ENCODE measurements around the gene LILRA2. TPM values are rescaled to one million over a fixed set of nuclear protein-coding genes. Genes with fewer than 3 reads are reported as not detected.

Gene LILRA2
- total and polyA plus RNA-seq, 10 of the 15 experiments (the other 5 are each of a cell fraction or from before 2014, with no cell fraction given): 0.16 to 1.8 (median 0.43) TPM

DNA sequence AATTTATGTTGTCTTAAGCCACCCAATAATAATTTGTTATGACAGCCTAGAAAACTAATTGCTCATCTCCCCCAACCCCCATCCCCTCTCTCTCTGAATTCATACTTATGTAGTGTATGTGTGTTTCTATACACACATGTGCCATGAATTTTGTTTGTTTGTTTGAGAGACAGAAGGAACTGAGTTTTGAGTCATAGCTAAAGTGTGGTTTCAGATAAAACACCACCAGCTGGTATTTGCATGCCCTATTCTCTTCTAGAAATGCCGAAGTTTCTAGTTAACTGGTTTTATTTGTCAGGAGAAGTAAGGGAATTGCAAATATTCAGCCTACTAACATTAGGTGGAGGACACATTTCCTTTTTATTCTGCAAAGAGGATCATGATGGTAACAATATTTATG lies 17.4 kb upstream of the LILRA2 start:
- Histone ChIP-seq H3K27ac (ENCODE audit: control insufficient read depth, insufficient read depth) (no peak overlapping the region), H3K9me3 (replicated peaks; ENCODE audit: control insufficient read depth, insufficient read depth, low read length) (no peaks in the 10 kb centered on the region), H2AFZ (ENCODE audit: control insufficient read depth, low read depth, low read length) (no peak overlapping the region), H3K79me2 (ENCODE audit: control insufficient read depth, insufficient read depth, low read length) (no peaks in the 10 kb centered on the region), H4K20me1 (ENCODE audit: control insufficient read depth, insufficient read depth) (no peaks in the 10 kb centered on the region), H3K27me3 (replicated peaks in 1 of 2; ENCODE audit: control insufficient read depth in 2 of 2, insufficient read depth in 2 of 2, low read length in 1 of 2) (no peaks in the 10 kb centered on the region; a peak in 1 of 4 replicates), H3K9ac (ENCODE audit: control insufficient read depth, insufficient read depth, low read length) (no peak overlapping the region), H3K4me3 (no peak overlapping the region), H3K36me3 (ENCODE audit: control insufficient read depth in 2 of 2, insufficient read depth in 2 of 2, low read length in 1 of 2) (no peaks in the 10 kb centered on the region), H3K4me2 (ENCODE audit: control insufficient read depth, insufficient read depth) (peak overlapping the region; percentile 27; the same call in 1 of the 2 replicates), H3K4me1 (ENCODE audit: control insufficient read depth, insufficient read depth, low read length) (peaks cover 21% of the 10 kb centered on the region)
- 0% methylated on average over 1 of the region's 1 CpG for WGBS (ENCODE audit: insufficient coverage, insufficient replicate concordance, low lambda C conversion rate, missing lambda C conversion rate)
- DNase-seq (ENCODE audit: low read depth, low spot score) (no peak), ATAC-seq (peak; percentile 71), FAIRE-seq (no peak)
- intact Hi-C loops (cut with micrococcal nuclease; ENCODE audit: unreplicated experiment): no loop called here
- BruUV-seq (replicated peaks): no TSS peak
- in situ Hi-C loops (cut with MboI): no loop called here
- POLR2A ChIA-PET: interaction anchor here (0.8 to 1.1 kb wide), 2 partner anchors 37 to 63 kb away, joined by 3 to 4 read pairs; no protein-coding TSS in a partner anchor
- SMC1A ChIA-PET (ENCODE audit: uncharacterized antibody, unreplicated experiment): interaction anchor here (1.0 to 1.7 kb wide), 5 partner anchors 23 to 62 kb away, joined by 3 to 6 read pairs (median 3); no protein-coding TSS in a partner anchor
- RAD21 ChIA-PET (ENCODE audit: unreplicated experiment): interaction anchor here (1.2 kb wide), 1 partner anchor 38 kb away, joined by 3 read pairs; no protein-coding TSS in a partner anchor
- CTCF ChIA-PET: interaction anchor here (1.0 to 2.0 kb wide), 4 partner anchors 10 to 77 kb away, joined by 3 to 5 read pairs (median 4); no protein-coding TSS in a partner anchor
- TF ChIP-seq RBBP5 (conservative IDR thresholded peaks at IDR 0.05) (no peak), TBL1XR1 (IDR thresholded peaks at IDR 0.05; ENCODE audit: low read depth, low read length) (no peak), EP300 (IDR thresholded peaks at IDR 0.05; ENCODE audit: borderline replicate concordance in 1 of 2, control insufficient read depth in 1 of 2, low read depth in 2 of 2, low read length in 2 of 2) (peak in 1 of 2 experiments; percentile 56; a peak in 1 of 4 replicates), RUNX3 (IDR thresholded peaks at IDR 0.05; ENCODE audit: low read length) (peak; percentile 74), IRF4 (IDR thresholded peaks at IDR 0.05; ENCODE audit: low read depth, low read length) (peak; percentile 65; the same call in 1 of the 2 replicates), FOXM1 (IDR thresholded peaks at IDR 0.05; ENCODE audit: low read depth, low read length) (no peak), BCL11A (IDR thresholded peaks at IDR 0.05; ENCODE audit: low read depth, low read length) (0 out of 2 replicates have a peak, but pooled peaks have one; percentile 16), ESRRA (IDR thresholded peaks at IDR 0.05; ENCODE audit: low read length) (no peak), EGR1 (IDR thresholded peaks at IDR 0.05; ENCODE audit: borderline replicate concordance in 1 of 2, low read depth in 2 of 2, low read length in 2 of 2) (no peak), JUNB (IDR thresholded peaks at IDR 0.05) (peak; percentile 61), TAF1 (IDR thresholded peaks at IDR 0.05; ENCODE audit: borderline replicate concordance, low read depth, low read length) (no peak), PBX3 (IDR thresholded peaks at IDR 0.05; ENCODE audit: insufficient replicate concordance, low read depth, low read length) (no peak), BHLHE40 (IDR thresholded peaks at IDR 0.05; ENCODE audit: borderline replicate concordance in 1 of 2, low read depth in 2 of 2, low read length in 1 of 2) (peak; percentile 36 to 43; a peak in 1 of 4 replicates), POU2F2 (IDR thresholded peaks at IDR 0.05; ENCODE audit: borderline replicate concordance, low read depth, low read length) (peak; percentile 74; the same call in 1 of the 3 replicates), SMAD5 (IDR thresholded peaks at IDR 0.05; ENCODE audit: low read depth) (no peak)
- TF ChIP-seq, protein P1, sequence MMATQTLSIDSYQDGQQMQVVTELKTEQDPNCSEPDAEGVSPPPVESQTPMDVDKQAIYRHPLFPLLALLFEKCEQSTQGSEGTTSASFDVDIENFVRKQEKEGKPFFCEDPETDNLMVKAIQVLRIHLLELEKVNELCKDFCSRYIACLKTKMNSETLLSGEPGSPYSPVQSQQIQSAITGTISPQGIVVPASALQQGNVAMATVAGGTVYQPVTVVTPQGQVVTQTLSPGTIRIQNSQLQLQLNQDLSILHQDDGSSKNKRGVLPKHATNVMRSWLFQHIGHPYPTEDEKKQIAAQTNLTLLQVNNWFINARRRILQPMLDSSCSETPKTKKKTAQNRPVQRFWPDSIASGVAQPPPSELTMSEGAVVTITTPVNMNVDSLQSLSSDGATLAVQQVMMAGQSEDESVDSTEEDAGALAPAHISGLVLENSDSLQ (IDR thresholded peaks at IDR 0.05): peak; percentile 40; the same call in 1 of the 2 replicates
- TF ChIP-seq, protein P2, sequence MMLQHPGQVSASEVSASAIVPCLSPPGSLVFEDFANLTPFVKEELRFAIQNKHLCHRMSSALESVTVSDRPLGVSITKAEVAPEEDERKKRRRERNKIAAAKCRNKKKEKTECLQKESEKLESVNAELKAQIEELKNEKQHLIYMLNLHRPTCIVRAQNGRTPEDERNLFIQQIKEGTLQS (IDR thresholded peaks at IDR 0.05; ENCODE audit: borderline replicate concordance, extremely low read depth, low read depth, low read length): no peak
- TF ChIP-seq, protein P3, sequence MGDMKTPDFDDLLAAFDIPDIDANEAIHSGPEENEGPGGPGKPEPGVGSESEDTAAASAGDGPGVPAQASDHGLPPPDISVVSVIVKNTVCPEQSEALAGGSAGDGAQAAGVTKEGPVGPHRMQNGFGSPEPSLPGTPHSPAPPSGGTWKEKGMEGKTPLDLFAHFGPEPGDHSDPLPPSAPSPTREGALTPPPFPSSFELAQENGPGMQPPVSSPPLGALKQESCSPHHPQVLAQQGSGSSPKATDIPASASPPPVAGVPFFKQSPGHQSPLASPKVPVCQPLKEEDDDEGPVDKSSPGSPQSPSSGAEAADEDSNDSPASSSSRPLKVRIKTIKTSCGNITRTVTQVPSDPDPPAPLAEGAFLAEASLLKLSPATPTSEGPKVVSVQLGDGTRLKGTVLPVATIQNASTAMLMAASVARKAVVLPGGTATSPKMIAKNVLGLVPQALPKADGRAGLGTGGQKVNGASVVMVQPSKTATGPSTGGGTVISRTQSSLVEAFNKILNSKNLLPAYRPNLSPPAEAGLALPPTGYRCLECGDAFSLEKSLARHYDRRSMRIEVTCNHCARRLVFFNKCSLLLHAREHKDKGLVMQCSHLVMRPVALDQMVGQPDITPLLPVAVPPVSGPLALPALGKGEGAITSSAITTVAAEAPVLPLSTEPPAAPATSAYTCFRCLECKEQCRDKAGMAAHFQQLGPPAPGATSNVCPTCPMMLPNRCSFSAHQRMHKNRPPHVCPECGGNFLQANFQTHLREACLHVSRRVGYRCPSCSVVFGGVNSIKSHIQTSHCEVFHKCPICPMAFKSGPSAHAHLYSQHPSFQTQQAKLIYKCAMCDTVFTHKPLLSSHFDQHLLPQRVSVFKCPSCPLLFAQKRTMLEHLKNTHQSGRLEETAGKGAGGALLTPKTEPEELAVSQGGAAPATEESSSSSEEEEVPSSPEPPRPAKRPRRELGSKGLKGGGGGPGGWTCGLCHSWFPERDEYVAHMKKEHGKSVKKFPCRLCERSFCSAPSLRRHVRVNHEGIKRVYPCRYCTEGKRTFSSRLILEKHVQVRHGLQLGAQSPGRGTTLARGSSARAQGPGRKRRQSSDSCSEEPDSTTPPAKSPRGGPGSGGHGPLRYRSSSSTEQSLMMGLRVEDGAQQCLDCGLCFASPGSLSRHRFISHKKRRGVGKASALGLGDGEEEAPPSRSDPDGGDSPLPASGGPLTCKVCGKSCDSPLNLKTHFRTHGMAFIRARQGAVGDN (IDR thresholded peaks at IDR 0.05): no peak

Data from GM12878 (cell line).